HTERT RPE-1 (cell line): ENCODE results near the gene FHIT.

ENCODE experiments used
- in situ Hi-C: fragments of 300-500 bp; cut with MboI; formaldehyde crosslinking; loops from 4 replicates; pipeline ENCODE4 v1.14.3; 2020; ENCODE audit warnings: low sequenced_read_pairs

FHIT gene

GRCh38 chr3:60199306-60199705, 1051.9 kb downstream of the FHIT start:
- in situ Hi-C loops = no loop called here

DNA sequence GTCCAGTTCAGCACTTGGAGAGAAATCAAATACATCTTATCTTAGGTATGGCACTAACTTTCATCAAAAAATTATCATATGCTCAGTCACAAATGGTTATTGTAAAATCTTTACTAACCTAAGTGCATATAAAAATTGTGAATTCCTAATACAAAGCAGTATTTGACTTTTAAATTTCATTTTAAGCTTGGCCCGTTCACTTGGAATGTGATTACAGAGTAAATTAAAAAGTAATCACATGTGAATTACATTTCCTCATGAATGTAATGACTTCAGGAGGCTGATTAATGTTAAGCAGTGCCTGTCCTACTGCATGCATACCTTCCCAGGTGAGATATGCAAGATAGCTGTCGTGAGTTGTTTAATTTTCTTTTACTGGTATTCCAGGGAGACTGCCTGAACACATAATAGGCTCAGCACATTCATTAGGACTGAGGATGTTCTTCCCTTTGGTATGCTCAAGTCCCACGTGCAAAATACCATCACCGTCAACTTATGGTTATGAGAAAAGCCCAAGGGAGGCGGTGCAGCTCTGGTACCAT, 1053.0 kb downstream of the FHIT start:
- in situ Hi-C loops = no loop called here

DNA sequence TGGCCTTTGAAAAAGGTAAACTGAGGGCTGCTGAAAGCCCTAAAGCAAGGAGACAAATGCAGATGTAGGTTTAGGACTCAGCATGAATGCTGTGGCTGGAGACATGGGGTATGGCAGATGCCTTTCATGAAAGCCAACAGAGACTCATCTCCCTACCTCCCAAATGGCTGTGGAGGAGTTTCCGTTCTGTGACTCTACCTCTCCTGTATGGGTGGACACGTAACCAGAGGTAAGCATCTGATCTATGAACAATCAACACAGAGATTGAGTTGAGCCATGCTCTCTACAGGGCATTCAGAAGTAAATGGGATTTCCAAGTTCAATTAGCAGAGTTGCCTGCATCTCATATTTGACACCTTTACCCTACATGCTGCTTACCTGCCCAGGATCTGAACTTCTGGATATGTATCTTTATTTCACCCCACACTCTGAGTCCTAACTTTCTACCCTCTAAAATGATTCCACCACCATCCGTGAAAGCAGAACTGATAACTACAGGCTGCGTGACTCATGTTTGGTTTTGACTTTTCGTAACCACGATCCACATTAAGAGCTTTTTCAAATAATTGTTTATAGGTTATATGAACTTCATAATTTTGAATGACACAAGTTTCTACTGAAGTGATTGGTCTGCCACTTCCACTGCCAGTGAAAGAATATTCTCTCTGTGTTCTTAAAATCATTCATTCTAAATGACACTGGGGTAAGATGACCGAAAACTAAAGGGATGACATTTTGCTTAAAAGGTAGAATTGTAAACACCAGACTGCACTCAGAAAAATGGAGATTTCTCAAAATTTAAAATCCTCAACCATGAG, 1058.7 kb downstream of the FHIT start:
- in situ Hi-C loops = no loop called here

DNA sequence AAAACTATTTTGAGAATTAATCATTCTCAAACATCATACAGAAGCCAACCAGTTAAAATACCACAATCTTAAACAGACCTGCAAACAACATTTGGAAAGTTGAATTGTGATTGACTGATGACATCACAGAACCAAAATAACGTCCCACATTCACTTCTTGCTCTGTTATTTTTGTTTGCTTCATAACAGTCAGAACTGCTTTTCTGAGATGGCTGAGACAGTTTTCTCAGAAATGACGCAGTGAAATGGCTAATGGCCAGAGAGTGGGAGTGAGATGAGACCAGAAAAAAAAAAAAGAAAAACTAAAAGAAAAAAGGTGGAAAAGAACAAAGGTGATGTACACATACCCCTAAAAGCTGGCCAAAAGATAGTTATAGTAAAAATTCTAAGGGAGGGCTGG, 1061.2 kb downstream of the FHIT start:
- in situ Hi-C loops = no loop called here

DNA sequence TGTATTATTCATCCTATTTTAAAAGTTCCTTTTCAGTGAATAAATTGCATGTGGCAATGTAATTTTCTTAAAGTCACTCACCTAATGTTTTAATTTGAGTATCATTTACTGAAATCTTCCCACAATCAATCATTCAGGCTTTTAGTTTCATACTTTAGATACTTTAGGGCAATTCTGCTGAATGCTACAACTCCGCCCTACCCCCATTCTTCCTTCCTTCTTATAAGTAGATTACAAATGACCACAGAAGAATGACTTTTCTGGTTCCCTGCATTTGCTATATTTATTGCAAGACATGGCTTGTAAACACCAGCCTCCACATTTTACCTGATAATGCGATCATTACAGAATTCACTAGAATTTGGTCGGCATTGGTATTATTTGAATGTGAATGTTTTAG, 1061.9 kb downstream of the FHIT start:
- in situ Hi-C loops = no loop called here

GRCh38 chr3:60188803-60189202, 1062.4 kb downstream of the FHIT start:
- in situ Hi-C loops = no loop called here

- in situ Hi-C loops = no loop called here
These were observed 1063.9 kb downstream of the FHIT start for GRCh38 chr3:60187343-60187742.

GRCh38 chr3:60186359-60186758, 1064.9 kb downstream of the FHIT start:
- in situ Hi-C loops = no loop called here

- in situ Hi-C loops = no loop called here
These were observed 1066.1 kb downstream of the FHIT start for GRCh38 chr3:60185161-60185560.

DNA sequence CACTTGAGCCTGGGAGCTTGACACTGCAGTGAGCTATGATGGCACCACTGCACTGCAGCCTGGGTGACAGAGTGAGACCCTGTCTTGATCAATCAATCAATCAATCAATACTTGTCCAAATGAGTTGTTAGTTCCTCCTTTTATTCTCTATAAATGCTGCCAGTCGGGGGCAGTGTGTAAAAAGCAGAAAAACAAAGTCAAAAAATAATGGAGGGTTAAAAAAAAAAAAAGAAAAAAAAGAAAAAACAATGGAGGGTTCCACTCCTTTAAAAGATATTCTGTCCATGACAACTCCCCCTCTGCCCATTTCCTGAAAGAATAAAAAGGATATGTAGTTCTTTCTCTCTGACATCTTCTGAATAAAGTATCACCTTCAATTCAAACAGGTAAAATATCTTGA, 1068.6 kb downstream of the FHIT start:
- in situ Hi-C loops = no loop called here

GRCh38 chr3:60178931-60179653, 1072.2 kb downstream of the FHIT start:
- in situ Hi-C loops = no loop called here

GRCh38 chr3:60177726-60178125, 1073.5 kb downstream of the FHIT start:
- in situ Hi-C loops = no loop called here

DNA sequence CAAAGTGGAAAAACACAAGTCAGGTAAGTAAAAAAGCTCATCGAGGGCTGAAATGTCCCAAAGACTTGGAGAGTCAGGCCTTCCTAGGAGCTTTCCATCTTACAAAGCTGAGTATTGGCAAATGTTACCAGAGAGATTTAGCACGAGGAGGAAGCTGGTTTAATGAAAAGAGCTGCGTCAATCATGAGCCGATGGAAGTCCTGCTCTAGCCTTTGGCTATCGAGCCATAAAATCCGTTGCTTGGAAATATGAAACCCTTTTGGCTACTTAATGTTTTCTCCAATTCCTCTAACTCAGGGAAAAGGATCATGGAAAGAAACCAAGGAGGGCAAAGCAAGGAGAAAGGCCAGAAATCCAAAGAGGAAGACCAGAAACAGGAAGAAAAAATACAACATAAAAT, 1074.6 kb downstream of the FHIT start:
- in situ Hi-C loops = no loop called here

DNA sequence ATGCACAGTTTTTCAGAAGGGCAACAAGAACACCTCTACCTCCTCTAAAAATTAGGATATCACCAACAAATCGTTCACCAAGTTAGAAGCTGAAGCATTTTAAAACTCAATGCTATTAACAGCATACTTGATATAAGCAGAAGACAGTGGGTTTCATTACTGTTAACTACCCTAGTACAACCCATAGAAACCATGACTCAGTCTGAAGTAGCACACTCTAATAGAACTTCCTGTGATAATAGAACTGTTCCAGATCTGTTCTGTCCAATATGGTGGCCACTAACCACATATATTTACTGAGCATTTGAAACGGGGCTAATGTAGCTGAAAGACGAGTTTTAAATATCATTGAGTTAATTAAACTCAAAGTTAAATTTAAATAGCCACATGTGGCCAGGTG, 1075.6 kb downstream of the FHIT start:
- in situ Hi-C loops = no loop called here

GRCh38 chr3:60169755-60170154, 1081.5 kb downstream of the FHIT start:
- in situ Hi-C loops = no loop called here

DNA sequence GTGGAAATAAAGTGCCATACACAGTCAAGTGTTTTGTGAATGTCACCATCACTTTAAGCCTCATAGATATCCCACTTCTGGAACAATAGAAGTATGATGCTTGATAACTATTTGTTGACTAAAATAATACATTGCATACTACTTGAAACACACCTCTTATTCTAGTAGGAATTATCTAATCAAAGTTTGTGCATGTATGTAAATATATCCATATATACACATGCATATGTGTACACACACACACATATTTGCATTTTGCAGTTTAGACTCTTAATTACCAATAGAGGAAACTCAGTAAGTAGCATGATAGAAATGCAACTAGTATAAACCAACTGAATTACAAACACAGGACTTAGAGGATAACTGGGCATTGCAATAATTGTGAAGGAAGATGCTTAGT, 1084.1 kb downstream of the FHIT start:
- in situ Hi-C loops = no loop called here

GRCh38 chr3:60160822-60161748, 1090.2 kb downstream of the FHIT start:
- in situ Hi-C loops = no loop called here

GRCh38 chr3:60160111-60160821, 1091.0 kb downstream of the FHIT start:
- in situ Hi-C loops = no loop called here

GRCh38 chr3:60158035-60158434, 1093.2 kb downstream of the FHIT start:
- in situ Hi-C loops = no loop called here

DNA sequence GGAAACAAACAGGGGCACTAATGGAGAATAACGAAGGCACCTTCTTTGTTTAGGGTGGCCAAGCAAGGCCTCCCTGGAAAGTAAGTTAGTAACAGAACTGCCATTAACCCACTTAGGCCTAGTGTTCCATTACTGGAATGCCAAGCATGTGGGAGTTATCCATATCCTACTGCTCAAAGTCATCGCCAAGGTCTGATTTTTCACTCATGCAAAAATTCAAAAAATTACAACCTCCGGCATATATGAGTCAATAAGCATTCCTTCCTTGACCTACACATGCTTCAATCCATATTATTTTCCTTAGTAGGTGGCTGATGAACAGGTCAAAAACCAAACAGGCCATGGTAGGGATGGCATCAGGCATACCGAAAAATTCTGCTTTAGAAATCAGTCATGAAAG, 1097.2 kb downstream of the FHIT start:
- in situ Hi-C loops = no loop called here
